LNCAP (cell line): ENCODE results near the gene HAPLN3.

ENCODE experiments used
- TF ChIP-seq, protein P1 (sequence below): fragments of 450-650 bp; IDR thresholded peaks from 2 replicates; pipeline ENCODE4 v1.5.1; 2017; ENCODE audit warnings: mild to moderate bottlenecking

The HAPLN3 gene

DNA sequence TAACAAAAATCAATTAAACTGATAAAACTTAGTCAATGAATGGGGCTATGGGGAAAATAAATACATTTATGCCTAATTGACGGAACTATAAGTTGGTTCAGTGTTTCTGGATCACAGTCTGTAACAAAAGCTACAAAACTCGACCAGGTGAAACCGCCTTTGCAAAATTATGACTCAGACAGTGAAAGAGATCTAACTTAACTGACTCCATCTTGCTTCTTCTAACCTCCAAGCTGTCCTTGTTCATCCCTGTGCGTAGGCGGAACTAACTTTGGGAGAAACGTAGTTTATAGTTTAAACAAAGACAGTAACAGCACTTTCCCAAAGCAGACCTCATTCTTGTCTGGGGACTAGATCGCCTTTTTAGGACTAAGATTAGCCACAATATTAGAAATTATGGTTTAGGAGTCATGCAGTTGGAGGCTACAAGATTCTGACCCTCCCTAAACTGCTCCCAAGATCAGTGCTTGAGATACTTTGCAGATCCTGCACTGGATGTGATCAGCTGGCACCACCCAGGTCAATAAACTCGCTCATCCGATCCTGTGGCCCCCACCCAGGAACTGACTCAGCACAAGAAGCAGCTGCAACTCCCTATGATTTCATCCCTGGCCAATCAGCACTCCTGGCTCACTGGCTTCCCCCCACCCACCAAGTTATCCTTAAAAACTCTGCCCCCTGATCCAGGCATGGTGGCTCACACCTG lies 25.0 kb upstream of the HAPLN3 start:
- TF ChIP-seq, protein P1, sequence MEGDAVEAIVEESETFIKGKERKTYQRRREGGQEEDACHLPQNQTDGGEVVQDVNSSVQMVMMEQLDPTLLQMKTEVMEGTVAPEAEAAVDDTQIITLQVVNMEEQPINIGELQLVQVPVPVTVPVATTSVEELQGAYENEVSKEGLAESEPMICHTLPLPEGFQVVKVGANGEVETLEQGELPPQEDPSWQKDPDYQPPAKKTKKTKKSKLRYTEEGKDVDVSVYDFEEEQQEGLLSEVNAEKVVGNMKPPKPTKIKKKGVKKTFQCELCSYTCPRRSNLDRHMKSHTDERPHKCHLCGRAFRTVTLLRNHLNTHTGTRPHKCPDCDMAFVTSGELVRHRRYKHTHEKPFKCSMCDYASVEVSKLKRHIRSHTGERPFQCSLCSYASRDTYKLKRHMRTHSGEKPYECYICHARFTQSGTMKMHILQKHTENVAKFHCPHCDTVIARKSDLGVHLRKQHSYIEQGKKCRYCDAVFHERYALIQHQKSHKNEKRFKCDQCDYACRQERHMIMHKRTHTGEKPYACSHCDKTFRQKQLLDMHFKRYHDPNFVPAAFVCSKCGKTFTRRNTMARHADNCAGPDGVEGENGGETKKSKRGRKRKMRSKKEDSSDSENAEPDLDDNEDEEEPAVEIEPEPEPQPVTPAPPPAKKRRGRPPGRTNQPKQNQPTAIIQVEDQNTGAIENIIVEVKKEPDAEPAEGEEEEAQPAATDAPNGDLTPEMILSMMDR = no peak

DNA sequence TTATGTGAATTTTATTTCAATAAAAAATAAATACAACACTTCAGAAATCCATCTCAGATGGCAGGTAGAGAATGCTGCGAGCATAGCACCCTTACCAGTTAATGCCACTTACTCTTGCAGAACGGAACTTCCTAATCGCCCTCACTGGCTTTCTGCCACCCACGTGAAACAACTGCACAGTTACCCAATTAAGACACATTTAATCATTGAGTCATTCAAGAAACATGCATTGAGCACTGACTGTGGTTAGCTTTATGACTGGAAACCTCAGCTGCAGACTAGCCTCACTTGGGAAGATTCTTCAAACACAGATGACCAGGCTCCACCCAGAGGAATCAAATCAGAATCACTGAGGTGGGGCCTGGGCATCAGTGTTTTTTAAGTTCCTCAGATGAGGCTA lies 23.4 kb upstream of the HAPLN3 start:
- TF ChIP-seq, protein P1 = no peak

DNA sequence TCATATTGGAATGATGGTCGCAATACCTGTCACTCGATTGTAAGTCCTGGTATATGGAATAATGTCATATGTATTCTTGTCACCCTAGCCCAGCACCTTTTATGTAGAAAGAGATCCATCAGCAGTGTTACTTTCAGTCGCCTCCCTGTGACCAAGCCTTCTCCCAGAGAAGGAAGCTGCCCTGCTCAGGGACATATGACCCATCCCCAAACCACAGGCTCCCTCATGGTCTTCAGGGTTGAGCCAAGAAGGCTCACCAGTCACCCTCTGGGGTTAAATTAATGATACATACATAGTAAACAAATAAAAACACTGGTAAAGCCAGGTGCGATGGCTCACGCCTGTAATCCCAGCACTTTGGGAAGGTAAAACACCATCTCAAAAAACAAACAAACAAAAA lies 22.4 kb upstream of the HAPLN3 start:
- TF ChIP-seq, protein P1 = no peak

DNA sequence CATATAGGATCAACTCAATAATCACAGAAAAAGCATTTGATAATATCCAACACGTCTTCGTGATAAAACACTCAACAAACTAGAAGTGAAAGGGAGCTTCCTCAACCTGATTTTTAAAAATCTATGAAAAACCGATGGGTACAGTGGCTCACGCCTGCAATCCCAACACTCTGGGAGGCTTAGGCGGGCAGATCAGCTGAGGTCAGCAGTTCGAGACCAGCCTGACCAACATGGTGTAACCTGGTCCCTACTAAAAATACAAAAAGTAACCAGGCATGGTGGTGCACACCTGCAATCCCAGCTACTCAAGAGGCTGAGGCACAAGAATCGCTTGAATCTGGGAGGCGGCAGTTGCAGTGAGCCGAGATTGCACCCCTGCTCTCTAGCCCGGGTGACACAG lies 20.0 kb upstream of the HAPLN3 start:
- TF ChIP-seq, protein P1 = no peak

DNA sequence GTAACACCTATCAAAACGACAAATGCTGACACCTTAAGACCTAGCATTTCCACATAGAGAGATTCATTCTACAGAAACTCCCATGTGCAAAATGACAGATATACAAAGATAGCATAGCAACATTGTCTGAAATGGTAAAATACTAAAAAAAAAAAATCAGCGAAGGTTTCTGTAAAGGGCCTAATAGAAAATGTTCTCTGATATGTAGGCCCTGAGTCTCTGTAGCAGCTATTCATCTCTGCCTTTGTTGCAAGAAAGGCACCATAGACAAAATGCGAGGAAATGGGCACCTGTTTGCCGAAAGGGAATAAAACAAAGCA lies 18.5 kb upstream of the HAPLN3 start:
- TF ChIP-seq, protein P1 = no peak

- TF ChIP-seq, protein P1 = no peak
Observed at GRCh38 chr15:88913017-88913849, 17.9 kb upstream of the HAPLN3 start, which contains the start of gene MFGE8. Gene MFGE8 (minus strand): TSS chr15:88913379. CDS start chr15:88913319, 60 bp downstream.

DNA sequence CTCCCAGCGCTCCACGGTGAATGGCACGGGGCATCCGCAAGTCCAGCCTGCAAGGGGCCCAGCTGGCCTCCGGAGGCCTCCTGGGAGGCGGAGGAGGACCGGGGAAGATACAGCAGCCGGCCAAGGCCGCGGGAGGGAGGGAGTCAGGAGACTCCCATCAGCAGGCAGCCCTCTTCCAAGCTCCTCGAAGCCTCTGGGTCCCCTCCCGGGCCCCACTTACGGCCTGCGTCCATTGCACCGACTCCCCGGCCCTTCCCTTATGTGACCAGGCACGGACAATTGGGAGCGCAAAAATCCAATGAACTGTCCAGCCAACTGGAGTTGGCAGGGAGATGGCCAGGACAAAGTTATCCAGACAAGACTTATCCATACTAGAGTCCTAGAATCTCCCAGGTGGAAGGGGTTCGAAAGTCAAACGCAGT lies 17.2 kb upstream of the HAPLN3 start:
- TF ChIP-seq, protein P1 = no peak
